ENCODE data around the gene TRIM72.
A peak's percentile ranks its signal among the peaks of the same experiment; 100 is the strongest.

DNA sequence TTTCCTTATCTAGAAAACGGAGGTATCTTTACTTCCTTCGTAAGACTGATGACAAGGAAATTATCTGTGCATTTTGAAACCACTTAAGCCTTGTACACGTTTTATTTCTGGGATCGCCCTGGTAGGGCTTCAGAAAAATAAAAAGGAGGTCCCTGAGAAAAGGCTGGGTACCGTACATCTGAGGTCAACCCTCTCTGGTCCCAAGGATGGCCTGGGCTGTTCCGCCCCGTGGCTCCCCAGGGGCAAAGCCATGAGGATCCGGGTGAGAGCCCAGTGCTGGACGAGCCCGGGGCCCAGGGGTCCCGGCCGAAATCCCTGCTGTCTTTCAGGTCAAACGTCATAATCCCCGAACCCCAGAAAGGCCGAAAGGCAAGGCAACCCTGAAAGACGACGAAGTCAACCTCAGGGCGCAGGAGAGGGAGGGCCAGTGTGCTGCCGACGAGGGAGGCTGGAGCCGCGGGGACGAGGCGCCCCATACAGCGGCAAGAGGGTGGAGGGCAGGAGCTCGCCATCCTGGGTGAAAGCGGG is 34.6 kb upstream of the TRIM72 start:
- no peak for TF ChIP-seq POLR2A (IDR thresholded peaks at IDR 0.05; ENCODE audit: extremely low read depth, insufficient read length)
- TF ChIP-seq, protein P1, sequence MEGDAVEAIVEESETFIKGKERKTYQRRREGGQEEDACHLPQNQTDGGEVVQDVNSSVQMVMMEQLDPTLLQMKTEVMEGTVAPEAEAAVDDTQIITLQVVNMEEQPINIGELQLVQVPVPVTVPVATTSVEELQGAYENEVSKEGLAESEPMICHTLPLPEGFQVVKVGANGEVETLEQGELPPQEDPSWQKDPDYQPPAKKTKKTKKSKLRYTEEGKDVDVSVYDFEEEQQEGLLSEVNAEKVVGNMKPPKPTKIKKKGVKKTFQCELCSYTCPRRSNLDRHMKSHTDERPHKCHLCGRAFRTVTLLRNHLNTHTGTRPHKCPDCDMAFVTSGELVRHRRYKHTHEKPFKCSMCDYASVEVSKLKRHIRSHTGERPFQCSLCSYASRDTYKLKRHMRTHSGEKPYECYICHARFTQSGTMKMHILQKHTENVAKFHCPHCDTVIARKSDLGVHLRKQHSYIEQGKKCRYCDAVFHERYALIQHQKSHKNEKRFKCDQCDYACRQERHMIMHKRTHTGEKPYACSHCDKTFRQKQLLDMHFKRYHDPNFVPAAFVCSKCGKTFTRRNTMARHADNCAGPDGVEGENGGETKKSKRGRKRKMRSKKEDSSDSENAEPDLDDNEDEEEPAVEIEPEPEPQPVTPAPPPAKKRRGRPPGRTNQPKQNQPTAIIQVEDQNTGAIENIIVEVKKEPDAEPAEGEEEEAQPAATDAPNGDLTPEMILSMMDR (IDR thresholded peaks at IDR 0.05; ENCODE audit: low read depth, low read length) = no peak
- TF ChIP-seq, protein P2, sequence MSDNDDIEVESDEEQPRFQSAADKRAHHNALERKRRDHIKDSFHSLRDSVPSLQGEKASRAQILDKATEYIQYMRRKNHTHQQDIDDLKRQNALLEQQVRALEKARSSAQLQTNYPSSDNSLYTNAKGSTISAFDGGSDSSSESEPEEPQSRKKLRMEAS (IDR thresholded peaks at IDR 0.05; ENCODE audit: low read depth, low read length) = peak; percentile 17; the same call in 1 of the 2 replicates

All from NB4 (cell line).